ENCODE data around the gene PKD1L1. TPM values are rescaled to one million over a fixed set of nuclear protein-coding genes. Genes with fewer than 3 reads are reported as not detected.

The PKD1L1 gene
- total and polyA plus RNA-seq, 2 donors (not counting 1 experiment from before 2014, with no cell fraction given): 0.59 to 0.70 TPM

- Histone ChIP-seq H3K27ac (ENCODE audit: low read length in 2 of 2) (no peak overlapping the region), H3K27me3 (replicated peaks in 1 of 4; ENCODE audit: control extremely low read depth in 1 of 4, control insufficient read depth in 3 of 4, insufficient read depth in 4 of 4, low read length in 3 of 4) (no peaks in the 10 kb centered on the region), H4K20me1 (ENCODE audit: control insufficient read depth, insufficient read depth, low read length, poor library complexity, severe bottlenecking) (no peaks in the 10 kb centered on the region), H3K4me2 (replicated peaks; ENCODE audit: low read depth, low read length, poor library complexity, severe bottlenecking) (no peak overlapping the region), H3K79me2 (ENCODE audit: control insufficient read depth, insufficient read depth, low read length) (no peaks in the 10 kb centered on the region), H3K4me1 (ENCODE audit: control insufficient read depth in 2 of 2, insufficient read depth in 2 of 2, low read length in 2 of 2) (peaks cover 6 to 7% of the 10 kb centered on the region in 2 donors), H3K9me3 (ENCODE audit: control extremely low read depth in 1 of 3, control insufficient read depth in 2 of 3, insufficient read depth in 1 of 3, low read length in 2 of 3) (no peaks in the 10 kb centered on the region), H3K36me3 (replicated peaks in 1 of 2; ENCODE audit: control extremely low read depth in 1 of 2, control insufficient read depth in 1 of 2, extremely low read depth in 1 of 2, insufficient read depth in 2 of 2, low read length in 1 of 2) (no peaks in the 10 kb centered on the region), H3K9ac (ENCODE audit: low read length) (no peak overlapping the region), H2AFZ (ENCODE audit: insufficient read depth, low read depth, low read length, poor library complexity, severe bottlenecking) (no peak overlapping the region), H3K4me3 (ENCODE audit: control extremely low read depth in 1 of 5, extremely low read depth in 1 of 5, insufficient read depth in 1 of 5, low read depth in 2 of 5, low read length in 4 of 5) (no peak overlapping the region)
- ATAC-seq (ENCODE audit: low read depth) (no peak), DNase-seq (no peak)
- TF ChIP-seq EZH2 (IDR thresholded peaks at IDR 0.05; ENCODE audit: borderline replicate concordance, insufficient read depth, low read depth, low read length, poor library complexity, severe bottlenecking): no peak
- TF ChIP-seq CTCF (IDR thresholded peaks at IDR 0.05): no peak
- no peak overlapping the region for H3K4me3 Mint-ChIP-seq
- H3K27ac Mint-ChIP-seq: no peak overlapping the region
- intact Hi-C loops (cut with micrococcal nuclease): loop anchor here (2.0 kb wide), 2 partner anchors 149 to 337 kb away; no protein-coding TSS in a partner anchor
- WGBS (ENCODE audit: insufficient coverage): 100% methylated on average over 2 of the region's 3 CpGs
- H3K4me1 Mint-ChIP-seq: peaks cover 13% of the 10 kb centered on the region
- CTCF ChIA-PET: interaction anchor here (1.8 to 6.5 kb wide), 12 partner anchors 9 to 552 kb away, joined by 5 to 99 read pairs (median 14); partner anchors contain the start of gene TNS3
- H3K9me3 Mint-ChIP-seq (ENCODE audit: insufficient read depth): no peaks in the 10 kb centered on the region
- POLR2A ChIA-PET: no interaction called here
- H3K27me3 Mint-ChIP-seq: no peaks in the 10 kb centered on the region
Observed at GRCh38 chr7:47817917-47818316, 130.3 kb downstream of the PKD1L1 start.

- intact Hi-C loops (cut with micrococcal nuclease): no loop called here
- Histone ChIP-seq H3K27me3 (replicated peaks in 1 of 4; ENCODE audit: control extremely low read depth in 1 of 4, control insufficient read depth in 3 of 4, insufficient read depth in 4 of 4, low read length in 3 of 4) (no peaks in the 10 kb centered on the region), H2AFZ (ENCODE audit: insufficient read depth, low read depth, low read length, poor library complexity, severe bottlenecking) (no peak overlapping the region), H3K27ac (ENCODE audit: low read length in 2 of 2) (no peak overlapping the region), H3K4me2 (replicated peaks; ENCODE audit: low read depth, low read length, poor library complexity, severe bottlenecking) (no peak overlapping the region), H3K36me3 (replicated peaks in 1 of 2; ENCODE audit: control extremely low read depth in 1 of 2, control insufficient read depth in 1 of 2, extremely low read depth in 1 of 2, insufficient read depth in 2 of 2, low read length in 1 of 2) (no peaks in the 10 kb centered on the region), H3K4me3 (ENCODE audit: control extremely low read depth in 1 of 5, extremely low read depth in 1 of 5, insufficient read depth in 1 of 5, low read depth in 2 of 5, low read length in 4 of 5) (no peak overlapping the region), H3K79me2 (ENCODE audit: control insufficient read depth, insufficient read depth, low read length) (no peaks in the 10 kb centered on the region), H3K9ac (ENCODE audit: low read length) (no peak overlapping the region), H3K9me3 (ENCODE audit: control extremely low read depth in 1 of 3, control insufficient read depth in 2 of 3, insufficient read depth in 1 of 3, low read length in 2 of 3) (no peaks in the 10 kb centered on the region), H4K20me1 (ENCODE audit: control insufficient read depth, insufficient read depth, low read length, poor library complexity, severe bottlenecking) (no peaks in the 10 kb centered on the region), H3K4me1 (ENCODE audit: control insufficient read depth in 2 of 2, insufficient read depth in 2 of 2, low read length in 2 of 2) (peaks cover 6 to 7% of the 10 kb centered on the region in 2 donors)
- ChIA-PET POLR2A (no interaction called here), CTCF (interaction anchor here (1.2 to 1.8 kb wide), 2 partner anchors 372 to 550 kb away, joined by 3 to 6 read pairs; no protein-coding TSS in a partner anchor)
- H3K27ac Mint-ChIP-seq: no peak overlapping the region
- no peak for ATAC-seq (ENCODE audit: low read depth)
- WGBS (ENCODE audit: insufficient coverage): 89% methylated on average over 3 of the region's 4 CpGs
- no peak overlapping the region for H3K4me3 Mint-ChIP-seq
- no peaks in the 10 kb centered on the region for H3K27me3 Mint-ChIP-seq
- TF ChIP-seq CTCF (IDR thresholded peaks at IDR 0.05) (no peak), EZH2 (IDR thresholded peaks at IDR 0.05; ENCODE audit: borderline replicate concordance, insufficient read depth, low read depth, low read length, poor library complexity, severe bottlenecking) (no peak)
- no peaks in the 10 kb centered on the region for H3K9me3 Mint-ChIP-seq (ENCODE audit: insufficient read depth)
- no peak for DNase-seq
- peaks cover 16% of the 10 kb centered on the region for H3K4me1 Mint-ChIP-seq
Observed at GRCh38 chr7:47816647-47817046, 131.6 kb downstream of the PKD1L1 start.

Measured in B cell (primary cell).